ENCODE measurements around the gene ALKBH6. TPM values are rescaled to one million over a fixed set of nuclear protein-coding genes. Genes with fewer than 3 reads are reported as not detected.

ALKBH6 gene
- total and polyA plus RNA-seq, 9 of the 15 experiments (the other 6 are each of a cell fraction or from before 2014, with no cell fraction given), result 0.67 to 62.0 (median 34.5) TPM

DNA sequence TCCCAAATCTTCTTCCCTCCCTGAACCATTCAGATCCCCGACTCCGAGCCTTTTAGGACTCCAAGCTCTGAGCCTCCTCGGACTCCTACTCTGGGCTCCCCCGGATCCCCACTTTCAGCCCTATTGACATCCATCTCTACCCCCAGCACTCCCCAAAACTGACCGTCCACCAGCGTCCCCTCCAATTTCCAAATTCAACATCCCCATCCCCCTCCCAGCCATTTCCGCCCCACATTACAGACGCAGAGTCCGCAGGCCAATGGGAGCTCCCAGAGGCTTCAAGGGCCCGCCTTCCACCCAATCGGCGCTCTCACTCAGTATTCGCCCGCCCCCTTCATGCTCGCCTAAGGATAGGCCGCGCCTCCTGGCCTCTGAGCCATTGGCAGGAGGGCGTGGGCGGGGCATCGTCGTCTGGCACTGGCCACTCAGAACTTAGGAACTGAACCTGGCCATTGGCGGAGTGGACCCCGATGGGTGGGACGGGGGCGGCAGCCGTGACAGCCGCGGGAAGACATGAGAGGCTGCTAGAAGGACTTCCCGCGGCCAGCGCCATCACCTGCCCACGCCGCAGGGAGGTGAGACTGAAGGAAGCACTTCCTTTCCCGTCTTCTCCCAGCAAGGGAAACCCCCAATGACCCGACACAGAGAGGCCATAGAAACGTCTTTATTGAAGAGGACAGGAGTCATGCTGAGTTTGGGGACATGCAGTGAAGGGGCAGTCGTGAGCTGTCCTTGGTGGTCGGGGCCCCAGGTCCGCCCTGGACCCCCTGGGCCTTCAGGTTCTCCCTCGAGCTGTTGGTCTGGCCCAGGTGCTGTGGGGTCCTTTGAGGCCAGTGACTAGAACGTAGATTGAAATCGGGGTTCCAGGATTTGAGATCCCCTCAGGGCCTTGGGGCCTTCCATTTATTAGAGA lies at the start of gene ALKBH6 (continued):
- TF ChIP-seq, protein P1, sequence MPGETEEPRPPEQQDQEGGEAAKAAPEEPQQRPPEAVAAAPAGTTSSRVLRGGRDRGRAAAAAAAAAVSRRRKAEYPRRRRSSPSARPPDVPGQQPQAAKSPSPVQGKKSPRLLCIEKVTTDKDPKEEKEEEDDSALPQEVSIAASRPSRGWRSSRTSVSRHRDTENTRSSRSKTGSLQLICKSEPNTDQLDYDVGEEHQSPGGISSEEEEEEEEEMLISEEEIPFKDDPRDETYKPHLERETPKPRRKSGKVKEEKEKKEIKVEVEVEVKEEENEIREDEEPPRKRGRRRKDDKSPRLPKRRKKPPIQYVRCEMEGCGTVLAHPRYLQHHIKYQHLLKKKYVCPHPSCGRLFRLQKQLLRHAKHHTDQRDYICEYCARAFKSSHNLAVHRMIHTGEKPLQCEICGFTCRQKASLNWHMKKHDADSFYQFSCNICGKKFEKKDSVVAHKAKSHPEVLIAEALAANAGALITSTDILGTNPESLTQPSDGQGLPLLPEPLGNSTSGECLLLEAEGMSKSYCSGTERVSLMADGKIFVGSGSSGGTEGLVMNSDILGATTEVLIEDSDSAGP (CRISPR knock-in tag; IDR thresholded peaks at IDR 0.05), result no peak
- TF ChIP-seq PCBP2 (IDR thresholded peaks at IDR 0.05; ENCODE audit: low read depth, low read length, poor library complexity, severe bottlenecking) (no peak), ZNF707 (CRISPR knock-in tag; conservative IDR thresholded peaks at IDR 0.05) (no peak), ZNF316 (IDR thresholded peaks at IDR 0.05) (no peak), TRIM24 (IDR thresholded peaks at IDR 0.05) (no peak), NR1H2 (CRISPR knock-in tag; IDR thresholded peaks at IDR 0.05) (no peak), RBM25 (IDR thresholded peaks at IDR 0.05; ENCODE audit: low read depth, low read length, severe bottlenecking) (peak; percentile 91), CHD1 (IDR thresholded peaks at IDR 0.05; ENCODE audit: low read length) (no peak), POLR2H (tag; IDR thresholded peaks at IDR 0.05; ENCODE audit: low read depth) (peak; percentile 59; the same call in 1 of the 2 replicates), ZZZ3 (IDR thresholded peaks at IDR 0.05) (no peak), HNRNPK (IDR thresholded peaks at IDR 0.05; ENCODE audit: low read depth, low read length, poor library complexity, severe bottlenecking) (no peak), ZMIZ1 (IDR thresholded peaks at IDR 0.05; ENCODE audit: low read depth in 2 of 2, low read length in 2 of 2) (no peak), RBM15 (IDR thresholded peaks at IDR 0.05; ENCODE audit: insufficient read depth, low read length) (no peak), ZNF764 (CRISPR knock-in tag; IDR thresholded peaks at IDR 0.05; ENCODE audit: low read depth) (no peak), THRAP3 (IDR thresholded peaks at IDR 0.05; ENCODE audit: borderline replicate concordance) (no peak), SMC3 (conservative IDR thresholded peaks at IDR 0.05; ENCODE audit: insufficient read depth, low read depth, low read length) (no peak), MAFG (tag; conservative IDR thresholded peaks at IDR 0.05) (no peak), RFX7 (CRISPR knock-in tag; IDR thresholded peaks at IDR 0.05) (no peak), POLR2B (IDR thresholded peaks at IDR 0.05; ENCODE audit: low read depth, partially characterized antibody) (peak; percentile 26), HNRNPL (IDR thresholded peaks at IDR 0.05; ENCODE audit: low read depth, low read length) (no peak), ZNF76 (CRISPR knock-in tag; IDR thresholded peaks at IDR 0.05; ENCODE audit: borderline replicate concordance) (no peak), SP2 (IDR thresholded peaks at IDR 0.05; ENCODE audit: extremely low read depth, low read depth, low read length, poor library complexity, severe bottlenecking) (peak; percentile 82), ATF1 (CRISPR knock-in tag; IDR thresholded peaks at IDR 0.05) (0 out of 2 replicates have a peak, but pooled peaks have one; percentile 12), ATF1 (tag; IDR thresholded peaks at IDR 0.05) (peak; percentile 94), GTF2E2 (tag; IDR thresholded peaks at IDR 0.05) (no peak)

Data from K562 (cell line).